ENCODE results near the gene RNF220.

RNF220 gene

GRCh38 chr1:44519035-44519676 is 114.1 kb downstream of the RNF220 start:
- no peaks in the 10 kb centered on the region for H3K9me3 ChIP-seq (ENCODE audit: control insufficient read depth, insufficient read depth, low read length)

GRCh38 chr1:44521378-44522080 is 116.5 kb downstream of the RNF220 start:
- H3K4me3 ChIP-seq (ENCODE audit: low read depth, low read length), result no peak overlapping the region
- no peaks in the 10 kb centered on the region for H3K27me3 ChIP-seq (ENCODE audit: control insufficient read depth, insufficient read depth, low read length)
- H3K9ac ChIP-seq (ENCODE audit: low read depth, low read length), result no peak overlapping the region
- no peaks in the 10 kb centered on the region for H3K36me3 ChIP-seq (ENCODE audit: control insufficient read depth, insufficient read depth, low read length)
- peaks cover 18% of the 10 kb centered on the region for H3K4me1 ChIP-seq (ENCODE audit: control insufficient read depth, insufficient read depth, low read length)
- H3K9me3 ChIP-seq (ENCODE audit: control insufficient read depth, insufficient read depth, low read length), result no peaks in the 10 kb centered on the region

More at GRCh38 chr1:44519035-44519676, 114.1 kb downstream of the RNF220 start:
- H3K9ac ChIP-seq (ENCODE audit: low read depth, low read length), result no peak overlapping the region
- no peaks in the 10 kb centered on the region for H3K36me3 ChIP-seq (ENCODE audit: control insufficient read depth, insufficient read depth, low read length)
- H3K4me1 ChIP-seq (ENCODE audit: control insufficient read depth, insufficient read depth, low read length), result peaks cover 6% of the 10 kb centered on the region
- H3K4me3 ChIP-seq (ENCODE audit: low read depth, low read length), result no peak overlapping the region
- no peaks in the 10 kb centered on the region for H3K27me3 ChIP-seq (ENCODE audit: control insufficient read depth, insufficient read depth, low read length)

GRCh38 chr1:44523593-44524591 is 118.8 kb downstream of the RNF220 start:
- Histone ChIP-seq H3K4me3 (ENCODE audit: low read depth, low read length) (peak overlapping the region; percentile 45), H3K4me1 (ENCODE audit: control insufficient read depth, insufficient read depth, low read length) (peaks cover 18% of the 10 kb centered on the region), H3K27me3 (ENCODE audit: control insufficient read depth, insufficient read depth, low read length) (no peaks in the 10 kb centered on the region), H3K9ac (ENCODE audit: low read depth, low read length) (no peak overlapping the region), H3K36me3 (ENCODE audit: control insufficient read depth, insufficient read depth, low read length) (no peaks in the 10 kb centered on the region), H3K9me3 (ENCODE audit: control insufficient read depth, insufficient read depth, low read length) (no peaks in the 10 kb centered on the region)

- peaks cover 18% of the 10 kb centered on the region for H3K4me1 ChIP-seq (ENCODE audit: control insufficient read depth, insufficient read depth, low read length)
- H3K9me3 ChIP-seq (ENCODE audit: control insufficient read depth, insufficient read depth, low read length), result no peaks in the 10 kb centered on the region
- H3K36me3 ChIP-seq (ENCODE audit: control insufficient read depth, insufficient read depth, low read length), result no peaks in the 10 kb centered on the region
- no peaks in the 10 kb centered on the region for H3K27me3 ChIP-seq (ENCODE audit: control insufficient read depth, insufficient read depth, low read length)
- H3K4me3 ChIP-seq (ENCODE audit: low read depth, low read length), result peak overlapping the region; percentile 45
- no peak overlapping the region for H3K9ac ChIP-seq (ENCODE audit: low read depth, low read length)
These were observed 119.8 kb downstream of the RNF220 start for GRCh38 chr1:44524655-44525500.

GRCh38 chr1:44526295-44527073 is 121.4 kb downstream of the RNF220 start:
- Histone ChIP-seq H3K4me3 (ENCODE audit: low read depth, low read length) (no peak overlapping the region), H3K36me3 (ENCODE audit: control insufficient read depth, insufficient read depth, low read length) (no peaks in the 10 kb centered on the region), H3K9me3 (ENCODE audit: control insufficient read depth, insufficient read depth, low read length) (no peaks in the 10 kb centered on the region), H3K4me1 (ENCODE audit: control insufficient read depth, insufficient read depth, low read length) (peaks cover 18% of the 10 kb centered on the region), H3K9ac (ENCODE audit: low read depth, low read length) (no peak overlapping the region), H3K27me3 (ENCODE audit: control insufficient read depth, insufficient read depth, low read length) (no peaks in the 10 kb centered on the region)

GRCh38 chr1:44531785-44532566 is 126.9 kb downstream of the RNF220 start:
- H3K4me3 ChIP-seq (ENCODE audit: low read depth, low read length), result no peak overlapping the region

GRCh38 chr1:44532567-44532944 is 127.5 kb downstream of the RNF220 start:
- Histone ChIP-seq H3K4me3 (ENCODE audit: low read depth, low read length) (no peak overlapping the region), H3K4me1 (ENCODE audit: control insufficient read depth, insufficient read depth, low read length) (peaks cover 26% of the 10 kb centered on the region), H3K9ac (ENCODE audit: low read depth, low read length) (no peak overlapping the region), H3K36me3 (ENCODE audit: control insufficient read depth, insufficient read depth, low read length) (no peaks in the 10 kb centered on the region), H3K9me3 (ENCODE audit: control insufficient read depth, insufficient read depth, low read length) (no peaks in the 10 kb centered on the region), H3K27me3 (ENCODE audit: control insufficient read depth, insufficient read depth, low read length) (no peaks in the 10 kb centered on the region)

More at GRCh38 chr1:44531785-44532566, 126.9 kb downstream of the RNF220 start:
- Histone ChIP-seq H3K4me1 (ENCODE audit: control insufficient read depth, insufficient read depth, low read length) (peaks cover 21% of the 10 kb centered on the region), H3K27me3 (ENCODE audit: control insufficient read depth, insufficient read depth, low read length) (no peaks in the 10 kb centered on the region), H3K9ac (ENCODE audit: low read depth, low read length) (no peak overlapping the region), H3K9me3 (ENCODE audit: control insufficient read depth, insufficient read depth, low read length) (no peaks in the 10 kb centered on the region), H3K36me3 (ENCODE audit: control insufficient read depth, insufficient read depth, low read length) (no peaks in the 10 kb centered on the region)

GRCh38 chr1:44534771-44535170 is 129.7 kb downstream of the RNF220 start:
- Histone ChIP-seq H3K4me1 (ENCODE audit: control insufficient read depth, insufficient read depth, low read length) (peaks cover 31% of the 10 kb centered on the region), H3K4me3 (ENCODE audit: low read depth, low read length) (no peak overlapping the region)

GRCh38 chr1:44536357-44537209 is 131.5 kb downstream of the RNF220 start:
- no peaks in the 10 kb centered on the region for H3K36me3 ChIP-seq (ENCODE audit: control insufficient read depth, insufficient read depth, low read length)
- no peaks in the 10 kb centered on the region for H3K27me3 ChIP-seq (ENCODE audit: control insufficient read depth, insufficient read depth, low read length)
- H3K4me1 ChIP-seq (ENCODE audit: control insufficient read depth, insufficient read depth, low read length), result peaks cover 36% of the 10 kb centered on the region
- no peaks in the 10 kb centered on the region for H3K9me3 ChIP-seq (ENCODE audit: control insufficient read depth, insufficient read depth, low read length)
- no peak overlapping the region for H3K9ac ChIP-seq (ENCODE audit: low read depth, low read length)
- H3K4me3 ChIP-seq (ENCODE audit: low read depth, low read length), result peak overlapping the region; percentile 9

More at GRCh38 chr1:44534771-44535170, 129.7 kb downstream of the RNF220 start:
- no peaks in the 10 kb centered on the region for H3K27me3 ChIP-seq (ENCODE audit: control insufficient read depth, insufficient read depth, low read length)
- H3K36me3 ChIP-seq (ENCODE audit: control insufficient read depth, insufficient read depth, low read length), result no peaks in the 10 kb centered on the region
- H3K9me3 ChIP-seq (ENCODE audit: control insufficient read depth, insufficient read depth, low read length), result no peaks in the 10 kb centered on the region
- no peak overlapping the region for H3K9ac ChIP-seq (ENCODE audit: low read depth, low read length)

Data from iPS-15b (cell line).